ENCODE measurements around the gene CLDND2.

Gene CLDND2

DNA sequence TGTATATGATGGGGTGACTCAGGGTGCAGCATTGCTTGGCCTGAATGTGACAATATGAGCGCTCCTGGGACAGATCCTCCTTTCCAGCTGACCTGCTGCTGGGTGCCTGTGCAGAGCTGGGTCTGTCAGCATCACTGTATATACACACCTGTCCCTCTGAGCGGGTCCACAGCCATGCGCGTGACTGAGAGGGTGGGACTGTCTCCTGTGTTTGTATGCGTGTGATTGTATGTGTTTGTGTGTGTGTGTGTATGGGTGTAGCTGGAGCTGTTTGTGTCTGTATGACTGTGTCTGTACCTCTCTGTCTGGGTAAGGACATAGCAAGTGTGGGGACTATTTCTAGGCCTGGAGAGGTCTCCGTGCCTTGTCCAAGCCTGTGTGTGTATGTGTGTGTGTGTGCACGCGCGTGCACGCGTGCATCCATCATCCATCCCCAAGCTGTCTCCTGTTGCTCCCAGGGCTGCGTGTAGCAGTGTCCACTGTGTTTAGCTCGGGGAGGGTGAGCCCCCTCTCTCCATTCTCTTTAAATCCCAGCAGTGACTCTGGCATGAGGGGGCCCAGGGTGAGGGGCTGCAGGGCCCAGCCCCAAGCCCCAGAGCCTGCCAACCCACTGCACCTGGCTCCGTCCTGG is 49.0 kb downstream of the CLDND2 start:
- ChIA-PET POLR2A (no interaction called here), CTCF (no interaction called here)
- H3K4me1 ChIP-seq (ENCODE audit: control extremely low read depth in 1 of 4, control insufficient read depth in 4 of 4, insufficient read depth in 4 of 4, low read length in 3 of 4) = no peaks in the 10 kb centered on the region
- peaks cover 0 to under 1% (median 0%) of the 10 kb centered on the region in 5 experiments for H3K9me3 ChIP-seq (ENCODE audit: control extremely low read depth in 1 of 5, control insufficient read depth in 4 of 5, insufficient read depth in 2 of 5, low read depth in 1 of 5, low read length in 4 of 5)
- H3K4me3 ChIP-seq (ENCODE audit: control insufficient read depth in 1 of 7, extremely low read depth in 1 of 7, insufficient read depth in 4 of 7, low read depth in 2 of 7, low read length in 6 of 7) = no peak overlapping the region
- WGBS (ENCODE audit: insufficient coverage) = 90% methylated on average over 4 of the region's 14 CpGs
- H3K36me3 ChIP-seq (ENCODE audit: control insufficient read depth in 4 of 4, insufficient read depth in 4 of 4, low read length in 3 of 4) = no peaks in the 10 kb centered on the region
- no peak for DNase-seq
- H3K27me3 ChIP-seq (replicated peaks in 2 of 5; ENCODE audit: control insufficient read depth in 4 of 5, insufficient read depth in 5 of 5, low read length in 4 of 5) = peaks cover 0 to 23% (median 16%) of the 10 kb centered on the region in 5 experiments
- no peak overlapping the region for H3K27ac ChIP-seq (ENCODE audit: insufficient read depth in 1 of 2, low read depth in 1 of 2, low read length in 2 of 2, poor library complexity in 1 of 2, severe bottlenecking in 2 of 2)

GRCh38 chr19:51318687-51319648 is 49.8 kb downstream of the CLDND2 start:
- Histone ChIP-seq H3K27me3 (replicated peaks in 2 of 5; ENCODE audit: control insufficient read depth in 4 of 5, insufficient read depth in 5 of 5, low read length in 4 of 5) (peaks cover 0 to 17% (median 10%) of the 10 kb centered on the region in 5 experiments), H3K36me3 (ENCODE audit: control insufficient read depth in 4 of 4, insufficient read depth in 4 of 4, low read length in 3 of 4) (no peaks in the 10 kb centered on the region), H3K9me3 (ENCODE audit: control extremely low read depth in 1 of 5, control insufficient read depth in 4 of 5, insufficient read depth in 2 of 5, low read depth in 1 of 5, low read length in 4 of 5) (peaks cover 0 to 5% (median 0%) of the 10 kb centered on the region in 5 experiments), H3K4me3 (ENCODE audit: control insufficient read depth in 1 of 7, extremely low read depth in 1 of 7, insufficient read depth in 4 of 7, low read depth in 2 of 7, low read length in 6 of 7) (no peak overlapping the region), H3K4me1 (ENCODE audit: control extremely low read depth in 1 of 4, control insufficient read depth in 4 of 4, insufficient read depth in 4 of 4, low read length in 3 of 4) (peaks cover 0 to 4% (median 4%) of the 10 kb centered on the region in 4 experiments), H3K27ac (ENCODE audit: insufficient read depth in 1 of 2, low read depth in 1 of 2, low read length in 2 of 2, poor library complexity in 1 of 2, severe bottlenecking in 2 of 2) (no peak overlapping the region)
- ChIA-PET POLR2A (no interaction called here), CTCF (interaction anchor here (0.7 kb wide), 1 partner anchor 510 kb away, joined by 3 read pairs; no protein-coding TSS in a partner anchor)
- WGBS (ENCODE audit: insufficient coverage) = 82% methylated on average over 18 of the region's 23 CpGs
- peak in 2 of 3 donors; percentile 37 to 38 for DNase-seq

DNA sequence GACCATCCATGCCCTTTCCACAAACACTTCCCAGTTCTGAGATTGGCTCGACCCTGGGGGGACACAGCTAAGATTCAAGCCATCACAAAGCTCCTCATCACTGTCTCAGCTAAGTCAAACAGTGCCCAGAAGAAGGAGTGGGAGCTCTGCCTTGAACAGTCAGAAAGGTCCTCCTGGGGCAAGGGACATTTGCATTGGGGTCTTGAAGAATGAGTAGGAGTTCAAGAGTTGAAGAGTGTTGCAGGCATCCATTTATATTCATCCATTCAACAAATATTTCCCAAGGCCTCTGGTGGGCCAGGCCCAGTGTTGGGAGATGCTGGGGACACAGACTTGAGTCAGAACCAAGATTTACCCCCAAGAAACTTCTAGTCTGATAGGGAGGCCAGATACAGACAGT is 50.8 kb downstream of the CLDND2 start:
- peaks cover 0 to 5% (median 0%) of the 10 kb centered on the region in 5 experiments for H3K9me3 ChIP-seq (ENCODE audit: control extremely low read depth in 1 of 5, control insufficient read depth in 4 of 5, insufficient read depth in 2 of 5, low read depth in 1 of 5, low read length in 4 of 5)
- WGBS (ENCODE audit: insufficient coverage) = no CpG with 5 or more reads among the region's 1 CpG
- DNase-seq = no peak
- peaks cover 0 to 11% (median 10%) of the 10 kb centered on the region in 4 experiments for H3K4me1 ChIP-seq (ENCODE audit: control extremely low read depth in 1 of 4, control insufficient read depth in 4 of 4, insufficient read depth in 4 of 4, low read length in 3 of 4)
- ChIA-PET POLR2A (interaction anchor here (0.6 kb wide), 1 partner anchor 734 kb away, joined by 3 read pairs; no protein-coding TSS in a partner anchor), CTCF (no interaction called here)
- no peak overlapping the region for H3K27ac ChIP-seq (ENCODE audit: insufficient read depth in 1 of 2, low read depth in 1 of 2, low read length in 2 of 2, poor library complexity in 1 of 2, severe bottlenecking in 2 of 2)
- H3K27me3 ChIP-seq (replicated peaks in 2 of 5; ENCODE audit: control insufficient read depth in 4 of 5, insufficient read depth in 5 of 5, low read length in 4 of 5) = peaks cover 0 to 13% (median 5%) of the 10 kb centered on the region in 5 experiments
- H3K4me3 ChIP-seq (ENCODE audit: control insufficient read depth in 1 of 7, extremely low read depth in 1 of 7, insufficient read depth in 4 of 7, low read depth in 2 of 7, low read length in 6 of 7) = no peak overlapping the region
- H3K36me3 ChIP-seq (ENCODE audit: control insufficient read depth in 4 of 4, insufficient read depth in 4 of 4, low read length in 3 of 4) = no peaks in the 10 kb centered on the region

DNA sequence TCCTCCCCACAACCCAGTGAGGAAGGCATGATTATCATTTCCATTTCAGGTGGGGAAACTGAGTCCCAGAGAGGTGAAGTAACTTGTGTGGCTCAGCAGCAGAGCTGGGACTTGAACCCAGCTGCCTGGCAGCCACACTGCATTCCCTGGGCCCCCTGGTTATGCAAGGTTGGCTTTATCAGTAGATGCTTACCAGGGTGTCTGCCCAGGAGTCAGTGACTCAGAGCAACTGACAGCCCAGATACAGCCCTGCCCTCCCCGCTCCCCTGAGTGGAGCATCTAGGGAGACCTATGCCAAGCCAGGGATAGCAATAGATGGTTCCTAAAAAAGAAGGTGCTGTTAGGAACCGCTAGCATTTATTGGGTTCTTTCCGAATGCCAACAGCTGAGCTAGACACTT is 51.4 kb downstream of the CLDND2 start:
- ChIA-PET CTCF (no interaction called here), POLR2A (no interaction called here)
- DNase-seq = no peak
- Histone ChIP-seq H3K4me1 (ENCODE audit: control extremely low read depth in 1 of 4, control insufficient read depth in 4 of 4, insufficient read depth in 4 of 4, low read length in 3 of 4) (peaks cover 0 to 11% (median 10%) of the 10 kb centered on the region in 4 experiments), H3K27me3 (replicated peaks in 2 of 5; ENCODE audit: control insufficient read depth in 4 of 5, insufficient read depth in 5 of 5, low read length in 4 of 5) (peaks cover 0 to 10% (median 3%) of the 10 kb centered on the region in 5 experiments), H3K4me3 (ENCODE audit: control insufficient read depth in 1 of 7, extremely low read depth in 1 of 7, insufficient read depth in 4 of 7, low read depth in 2 of 7, low read length in 6 of 7) (no peak overlapping the region), H3K36me3 (ENCODE audit: control insufficient read depth in 4 of 4, insufficient read depth in 4 of 4, low read length in 3 of 4) (no peaks in the 10 kb centered on the region), H3K27ac (ENCODE audit: insufficient read depth in 1 of 2, low read depth in 1 of 2, low read length in 2 of 2, poor library complexity in 1 of 2, severe bottlenecking in 2 of 2) (no peak overlapping the region), H3K9me3 (ENCODE audit: control extremely low read depth in 1 of 5, control insufficient read depth in 4 of 5, insufficient read depth in 2 of 5, low read depth in 1 of 5, low read length in 4 of 5) (peaks cover 0 to 5% (median 0%) of the 10 kb centered on the region in 5 experiments)
- WGBS (ENCODE audit: insufficient coverage) = 97% methylated on average over 3 of the region's 3 CpGs

All from common myeloid progenitor, CD34-positive (primary cell).